Natural killer cell treated with Interleukin-12 subunit alpha and Interleukin-12 subunit beta and Interleukin-15 and Interleukin-18, amount 100 ng/mL, for 72 hours (primary cell): ENCODE data around the gene GKAP1. TPM values are rescaled to one million over a fixed set of nuclear protein-coding genes. Genes with fewer than 3 reads are reported as not detected.

Source experiments
- total RNA-seq, 2 donors: library from RNA; stranded (reverse); gene quantifications; one replicate each; pipeline ENCODE4 v1.2.3, GENCODE V29; 2022

GKAP1 gene
- total RNA-seq, 2 donors from 2014 or later: 2.5 to 4.3 TPM

Other genes with a start within 250 kb of the GKAP1 start
- gene IDNK, start 194.6 kb downstream of the GKAP1 start, total RNA-seq: 1 to 10 TPM; 5.1 to 6.0 TPM
- gene UBQLN1, start 109.8 kb downstream of the GKAP1 start, total RNA-seq: 10 to 100 TPM; 81.9 to 86.3 TPM
- gene KIF27, start 103.7 kb upstream of the GKAP1 start, total RNA-seq: 1 to 10 TPM; 2.6 to 4.0 TPM
- gene HNRNPK, start 162.4 kb upstream of the GKAP1 start, total RNA-seq: 100 to 1,000 TPM; 545 to 772 TPM
- 10 to 100 TPM; 12.8 to 16.1 TPM for gene RMI1, start 163.0 kb upstream of the GKAP1 start, total RNA-seq